Stimulated activated CD4-positive, alpha-beta T cell treated with anti-CD3 and anti-CD28 coated beads, Interleukin-12 subunit alpha, Interleukin-12 subunit beta, amount 100 ng/mL, for 48 hours (primary cell): ENCODE measurements around the gene MAFB.

ENCODE experiments used
- DNase-seq, 3 donors: peaks; one replicate each; pipeline ENCODE4 v3.0.0-alpha.2; 2020; ENCODE audit warnings: low read depth in 2 of 3, low spot score in 1 of 3

Gene MAFB

DNA sequence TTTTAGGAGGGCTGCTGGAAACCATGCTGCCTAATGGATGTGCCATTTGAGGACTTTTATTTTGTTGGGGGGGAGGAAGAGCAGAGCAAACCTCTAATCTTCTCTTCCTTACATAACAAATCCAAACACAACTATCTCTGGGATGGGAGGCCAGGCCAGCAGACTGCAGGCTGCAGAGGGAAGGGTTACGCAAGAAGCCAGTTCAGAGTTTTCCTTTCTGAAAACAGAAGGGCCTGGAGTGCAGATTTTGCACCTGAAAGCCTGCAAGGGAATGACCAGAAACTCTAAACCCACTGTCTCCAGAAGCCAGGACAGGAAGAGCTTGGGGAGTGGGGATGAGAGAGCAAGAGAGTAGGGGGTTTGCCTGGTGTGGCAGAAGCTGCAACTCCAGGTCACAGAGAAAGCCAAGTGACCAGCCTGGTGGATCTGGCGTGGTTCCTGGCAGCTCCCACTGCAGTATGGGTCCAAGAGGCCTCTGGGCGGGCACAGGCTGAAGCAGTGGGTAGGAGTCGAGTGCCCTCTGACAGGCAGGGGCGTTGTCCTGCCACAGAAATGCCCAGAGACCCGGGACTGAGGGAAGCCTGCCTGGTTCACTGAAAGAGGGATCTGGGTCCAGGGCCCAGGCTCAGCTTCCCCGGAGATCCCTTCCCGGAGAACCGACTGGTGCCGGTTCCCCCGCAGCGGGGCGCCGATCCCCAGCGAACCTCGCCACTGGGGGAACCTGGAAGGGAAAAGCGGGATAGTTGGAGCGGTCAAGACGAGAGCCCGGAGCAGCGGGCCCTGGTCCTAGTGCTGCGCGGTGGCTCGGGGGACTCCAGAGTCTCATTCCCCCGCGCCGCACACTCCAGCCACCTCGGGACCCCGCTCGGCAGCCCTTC is 6.7 kb downstream of the MAFB start:
- no peak for DNase-seq

DNA sequence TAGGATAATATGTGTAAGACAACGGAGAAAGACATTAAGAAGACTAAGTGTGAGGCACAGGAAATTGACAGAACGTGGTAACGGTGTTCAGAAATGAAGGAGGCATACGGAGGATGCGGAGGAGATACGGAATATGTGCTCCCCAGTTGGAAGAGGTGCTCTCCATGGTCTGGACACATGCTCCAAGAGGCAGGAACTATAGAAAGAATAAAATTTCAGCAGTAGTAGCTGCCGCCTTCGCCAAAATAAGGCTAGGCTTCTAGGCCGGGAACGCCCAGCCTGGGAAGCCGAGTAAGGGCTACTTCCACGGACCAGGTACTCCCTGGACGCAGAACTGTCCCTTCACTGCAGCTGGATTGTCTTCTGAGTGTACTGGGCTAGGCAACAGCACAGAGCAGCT is 7.4 kb downstream of the MAFB start:
- no peak for DNase-seq

- DNase-seq, result no peak
These were observed 7.9 kb downstream of the MAFB start for GRCh38 chr20:40681165-40681564.

DNA sequence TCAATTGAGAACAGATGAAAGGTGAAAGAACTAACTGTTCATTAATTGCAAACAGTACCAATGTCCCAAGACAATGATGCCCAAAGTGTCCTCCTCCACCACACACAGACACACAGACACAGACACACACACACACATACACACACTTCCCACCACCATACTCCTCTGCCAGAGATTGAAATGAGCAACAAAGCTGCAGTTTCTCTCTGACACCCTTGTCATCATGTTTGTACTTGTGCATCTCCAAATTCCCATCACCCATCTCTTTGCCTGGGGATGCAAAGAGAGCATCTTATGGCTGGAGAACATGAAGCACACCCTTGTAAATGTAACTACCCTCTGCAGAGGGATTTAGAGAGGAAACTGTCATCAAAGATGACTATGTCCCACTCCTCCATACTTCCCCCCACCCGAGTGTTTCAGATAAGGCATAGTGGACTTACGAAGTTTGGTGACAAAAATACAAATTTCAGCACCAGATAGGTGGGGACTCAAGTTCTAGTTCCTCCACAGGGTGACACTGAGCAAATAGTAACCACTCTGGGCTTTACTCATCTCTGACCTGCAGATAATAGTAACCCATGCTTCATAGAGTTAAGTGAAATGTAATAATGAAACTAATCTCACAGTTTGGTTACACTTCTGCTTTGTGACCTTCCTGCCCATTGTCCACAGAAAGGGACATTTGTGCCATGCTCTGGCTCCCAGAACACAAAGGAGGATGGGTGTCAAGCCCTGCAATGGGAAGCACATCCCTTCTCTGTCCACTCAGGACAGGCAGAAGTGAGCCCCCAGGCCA is 8.7 kb downstream of the MAFB start:
- DNase-seq, result no peak

GRCh38 chr20:40679184-40679583 is 9.9 kb downstream of the MAFB start:
- DNase-seq, result no peak

DNA sequence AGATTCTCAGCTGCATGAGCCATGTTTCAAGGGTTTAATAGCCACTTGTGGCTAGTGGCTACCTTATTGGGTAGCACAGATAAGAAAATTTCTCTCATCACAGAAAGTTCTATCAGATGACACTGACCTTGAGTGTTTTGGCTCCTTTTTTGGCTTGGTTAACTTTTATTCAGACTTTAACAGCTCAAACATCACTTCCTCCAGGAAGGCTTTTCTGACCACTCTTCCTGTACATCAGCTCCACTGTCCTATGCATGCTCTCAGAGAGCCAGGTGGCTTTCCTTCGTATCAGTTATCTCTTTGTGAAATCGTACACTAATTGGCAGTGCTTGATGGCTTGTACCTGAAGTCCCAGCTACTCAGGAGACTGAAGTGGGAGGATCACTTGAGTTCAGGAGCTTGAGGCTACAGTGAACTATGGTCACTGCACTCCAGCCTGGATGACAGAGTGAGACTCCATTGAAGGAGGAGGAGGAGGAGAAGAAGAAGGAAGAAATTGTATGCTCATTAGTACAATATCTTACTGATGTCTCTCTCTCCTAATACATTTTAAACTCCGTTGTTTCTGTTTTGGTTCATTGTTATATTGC is 10.7 kb downstream of the MAFB start:
- no peak for DNase-seq

- no peak for DNase-seq
These were observed 11.6 kb downstream of the MAFB start for GRCh38 chr20:40677343-40677924.

DNA sequence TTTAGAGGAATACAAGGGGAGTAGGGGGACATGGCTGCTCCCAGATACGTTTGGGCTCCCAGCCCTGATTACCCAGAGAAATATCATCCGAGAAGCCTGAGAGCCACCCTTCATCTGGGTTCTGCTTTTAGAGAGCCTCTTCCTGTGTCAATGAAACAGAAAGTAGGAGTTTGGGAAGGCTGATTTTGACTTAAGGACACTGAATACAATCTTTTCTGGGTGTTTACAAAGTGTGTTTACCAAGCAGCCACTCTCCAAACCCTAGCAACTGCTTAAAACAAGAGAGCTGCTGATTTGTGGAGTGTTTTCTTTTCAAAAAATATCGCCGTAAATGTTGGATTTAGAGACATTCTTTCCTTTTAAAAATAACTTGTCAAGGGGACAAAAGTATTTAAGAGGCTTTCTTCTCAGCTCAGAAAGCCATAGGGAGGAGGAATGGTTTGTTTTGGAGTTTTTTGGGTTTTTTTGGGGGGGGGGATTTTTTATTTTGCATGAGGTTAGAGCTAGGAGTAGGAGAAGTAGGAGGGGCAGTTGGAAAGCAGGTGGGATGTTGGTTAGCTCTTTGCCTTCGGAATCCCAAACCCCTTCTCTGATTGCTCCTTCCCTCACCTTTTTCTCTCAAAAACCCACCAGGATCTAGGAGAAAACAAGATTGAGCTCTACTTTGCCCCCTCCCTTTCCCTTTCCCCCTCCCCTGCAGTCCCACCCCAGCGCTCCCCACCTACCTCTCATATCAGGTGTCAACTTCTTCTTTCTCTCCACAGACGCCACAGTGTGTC is 12.4 kb downstream of the MAFB start:
- no peak for DNase-seq

DNA sequence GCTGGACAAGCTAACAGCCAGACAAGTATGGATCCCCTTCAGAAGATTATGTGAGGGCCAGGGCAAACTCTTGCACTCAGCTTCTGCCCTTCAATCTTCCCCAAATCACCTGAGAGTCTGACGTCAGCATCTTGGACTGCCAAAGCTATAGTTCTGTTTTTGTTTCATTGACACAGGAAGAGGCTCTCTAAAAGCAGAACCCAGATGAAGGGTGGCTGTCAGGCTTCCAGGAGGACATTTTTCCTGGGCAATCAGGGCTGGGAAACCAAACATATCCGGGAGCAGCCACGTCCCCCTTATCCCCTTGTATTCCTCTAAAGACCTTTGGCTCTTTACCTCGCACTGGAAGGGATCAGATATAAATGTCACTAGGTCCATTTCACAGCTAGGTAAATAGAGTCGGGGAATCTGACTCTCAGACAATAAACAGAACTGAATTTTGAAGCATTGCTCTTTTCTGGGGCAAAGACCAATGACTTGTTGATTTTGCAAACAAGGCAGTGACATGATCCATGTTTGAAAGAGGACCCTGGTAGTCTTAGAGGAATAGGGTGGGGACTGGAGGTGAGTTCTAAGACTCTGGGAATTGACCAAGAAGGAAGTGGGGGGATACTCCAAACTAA is 13.3 kb downstream of the MAFB start:
- no peak for DNase-seq

- DNase-seq, result no peak
These were observed 15.6 kb downstream of the MAFB start for GRCh38 chr20:40673442-40673841.

- DNase-seq, result no peak
These were observed 16.9 kb downstream of the MAFB start for GRCh38 chr20:40672095-40672494.

DNA sequence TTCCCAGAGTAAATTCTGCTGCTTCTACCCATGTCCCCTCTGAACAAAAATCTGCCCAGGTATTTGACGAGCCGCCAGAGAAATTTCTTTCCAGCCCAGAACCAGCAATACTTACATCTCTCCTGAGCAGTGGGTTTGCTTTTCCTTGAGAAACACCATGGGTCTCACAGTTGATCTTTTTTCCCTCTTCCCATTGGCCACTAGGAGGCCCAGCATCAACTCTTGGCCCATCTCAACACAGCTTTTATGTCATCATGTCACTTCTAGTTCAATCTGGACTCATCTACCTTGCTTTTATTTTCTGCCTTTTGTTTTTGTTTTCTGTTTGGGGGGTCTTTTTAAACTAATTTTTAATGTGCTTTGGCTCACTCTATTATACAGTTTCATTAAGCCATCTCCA is 18.8 kb downstream of the MAFB start:
- no peak for DNase-seq

DNA sequence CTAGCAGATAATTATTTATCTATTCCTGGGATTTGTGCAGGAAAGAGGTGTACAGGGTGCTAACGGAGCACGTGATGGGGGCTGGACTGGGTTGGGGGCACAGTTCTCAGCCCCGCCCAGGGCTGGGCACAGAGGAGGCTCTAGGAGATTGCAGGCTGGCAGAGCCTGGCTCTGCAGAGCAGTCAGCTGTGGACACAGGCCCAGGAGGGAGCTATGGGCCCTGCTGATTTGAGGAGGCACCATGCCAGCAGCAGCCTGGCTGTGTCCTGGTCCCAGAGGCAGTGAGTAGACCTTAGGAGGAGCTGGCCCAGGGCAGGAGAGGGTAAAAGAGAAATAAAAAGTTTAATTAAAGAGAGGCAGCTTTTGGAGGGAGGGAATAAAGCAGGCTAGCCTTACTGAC is 19.3 kb downstream of the MAFB start:
- no peak for DNase-seq

- no peak for DNase-seq
These were observed 20.4 kb downstream of the MAFB start for GRCh38 chr20:40668449-40669228.

DNA sequence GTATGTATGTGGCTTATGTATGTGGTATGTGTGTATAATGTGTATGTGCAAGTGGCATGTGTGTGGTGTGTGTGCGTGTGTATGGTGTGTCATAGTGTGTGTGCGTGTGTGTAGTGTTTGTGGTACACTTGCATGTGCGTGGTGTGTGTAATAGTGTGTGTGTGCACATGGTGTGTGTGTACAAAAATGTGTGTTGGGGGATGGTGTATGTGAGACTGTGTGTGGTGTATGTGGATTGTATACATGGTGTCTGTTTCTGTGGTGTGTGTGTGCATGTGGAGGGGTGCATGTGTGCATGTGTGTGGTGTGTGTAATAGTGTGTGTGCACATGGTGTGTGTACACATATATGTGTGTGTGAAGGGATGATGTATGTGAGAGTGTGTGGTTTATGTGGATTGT is 21.5 kb downstream of the MAFB start:
- no peak for DNase-seq

DNA sequence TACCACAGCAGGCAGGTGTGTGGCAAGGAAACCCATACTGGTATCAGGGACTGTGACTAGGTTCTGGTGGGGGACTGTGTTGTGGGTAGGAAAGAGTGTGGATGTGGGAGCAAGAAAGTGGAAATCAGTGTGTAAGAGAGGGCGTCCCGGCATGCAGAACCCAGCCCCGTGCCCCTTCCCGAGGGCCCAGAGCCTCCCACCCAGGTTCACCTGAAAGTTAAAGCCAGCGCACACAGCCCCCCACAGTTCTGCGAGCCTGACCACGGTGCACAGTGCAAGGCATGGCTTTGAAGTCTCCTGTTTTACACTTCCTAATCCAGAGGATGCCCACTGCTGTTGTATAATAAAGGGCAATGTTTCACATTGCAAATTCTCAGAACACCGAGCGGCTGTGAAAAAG is 22.7 kb downstream of the MAFB start:
- DNase-seq, result no peak

- DNase-seq, result no peak
These were observed 24.1 kb downstream of the MAFB start for GRCh38 chr20:40664891-40665290.

DNA sequence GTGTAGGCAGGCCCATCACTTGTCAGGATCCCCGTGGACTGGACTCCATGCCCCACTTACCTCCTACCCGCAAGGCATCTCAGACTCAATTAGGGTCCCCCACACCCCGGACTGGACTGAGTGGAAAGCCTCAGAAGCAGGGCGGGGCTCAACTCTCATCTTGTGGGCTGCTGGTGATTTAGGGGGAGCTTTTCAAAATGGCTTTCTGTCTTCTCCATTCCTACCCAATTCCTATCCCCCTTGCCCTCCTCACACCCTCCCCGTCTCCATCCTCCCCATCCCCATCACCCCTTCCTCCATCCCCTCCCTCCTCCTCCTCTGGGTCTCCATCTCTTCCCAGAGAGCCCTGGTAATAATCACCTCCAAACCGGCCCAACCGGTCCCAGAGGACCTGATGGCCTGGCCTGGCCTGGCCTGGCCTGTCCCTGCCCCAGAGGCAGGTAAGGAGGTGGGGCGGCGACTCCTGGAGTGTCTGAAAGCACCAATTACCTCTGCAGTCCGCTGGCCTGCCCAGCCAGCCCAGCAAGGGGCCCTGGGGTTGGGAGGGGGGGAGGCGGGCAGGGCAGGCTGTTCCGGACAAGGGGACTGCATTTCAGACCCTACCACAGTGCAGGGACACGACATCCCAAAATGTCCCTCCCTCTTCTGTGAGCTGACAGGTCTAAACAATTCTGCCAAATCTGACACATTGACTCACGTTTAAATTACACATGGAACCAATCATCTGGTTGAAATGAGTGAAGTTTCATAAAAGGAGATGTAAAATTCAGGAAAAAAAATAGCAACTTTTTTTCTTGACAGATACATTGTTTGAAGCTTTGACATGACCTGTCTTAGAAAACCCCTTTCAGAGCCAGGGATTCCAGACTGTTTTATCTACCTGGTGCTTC is 24.8 kb downstream of the MAFB start:
- DNase-seq, result no peak

DNA sequence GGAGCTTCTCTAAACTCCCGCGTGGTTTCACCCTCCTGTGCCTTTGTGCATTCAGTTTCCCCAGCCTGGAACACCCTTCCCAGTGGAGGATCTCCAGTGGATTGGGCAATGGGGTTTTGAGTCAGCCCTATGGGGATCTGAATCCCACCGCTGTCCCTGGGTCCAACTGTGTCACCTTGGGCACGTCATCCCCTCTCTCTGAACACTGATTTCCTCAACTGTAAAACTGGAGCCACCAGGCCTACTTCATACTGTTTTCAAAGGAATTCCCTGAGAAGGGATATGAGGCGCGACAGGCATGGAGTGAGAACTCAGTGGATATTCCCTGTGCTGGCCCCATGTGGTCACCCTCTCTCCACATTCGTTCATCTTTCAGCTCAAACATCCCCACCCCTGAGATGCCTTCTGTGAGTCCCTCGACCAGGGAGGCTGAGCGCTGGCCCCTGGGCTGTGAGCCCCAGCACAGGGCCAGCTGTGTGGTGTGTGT is 25.7 kb downstream of the MAFB start:
- DNase-seq, result no peak
